ENCODE measurements around the gene BHLHE23.

DNA sequence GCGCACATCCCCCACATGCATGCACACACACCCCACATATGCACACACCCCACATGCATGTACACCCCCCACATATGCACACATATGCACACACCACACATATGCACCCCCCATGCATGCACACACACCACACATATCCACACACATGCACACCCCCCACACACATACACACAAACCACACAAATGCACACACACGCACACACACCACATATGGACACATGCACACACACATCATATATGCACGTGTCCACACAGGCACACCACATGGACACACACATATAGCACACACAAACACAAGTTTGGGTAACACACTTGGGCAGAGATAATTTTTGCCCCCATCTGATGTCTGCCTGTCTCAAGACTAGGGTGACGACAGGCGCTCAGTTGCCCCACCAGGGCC is 8.3 kb downstream of the BHLHE23 start:
- TF ChIP-seq, protein P1, sequence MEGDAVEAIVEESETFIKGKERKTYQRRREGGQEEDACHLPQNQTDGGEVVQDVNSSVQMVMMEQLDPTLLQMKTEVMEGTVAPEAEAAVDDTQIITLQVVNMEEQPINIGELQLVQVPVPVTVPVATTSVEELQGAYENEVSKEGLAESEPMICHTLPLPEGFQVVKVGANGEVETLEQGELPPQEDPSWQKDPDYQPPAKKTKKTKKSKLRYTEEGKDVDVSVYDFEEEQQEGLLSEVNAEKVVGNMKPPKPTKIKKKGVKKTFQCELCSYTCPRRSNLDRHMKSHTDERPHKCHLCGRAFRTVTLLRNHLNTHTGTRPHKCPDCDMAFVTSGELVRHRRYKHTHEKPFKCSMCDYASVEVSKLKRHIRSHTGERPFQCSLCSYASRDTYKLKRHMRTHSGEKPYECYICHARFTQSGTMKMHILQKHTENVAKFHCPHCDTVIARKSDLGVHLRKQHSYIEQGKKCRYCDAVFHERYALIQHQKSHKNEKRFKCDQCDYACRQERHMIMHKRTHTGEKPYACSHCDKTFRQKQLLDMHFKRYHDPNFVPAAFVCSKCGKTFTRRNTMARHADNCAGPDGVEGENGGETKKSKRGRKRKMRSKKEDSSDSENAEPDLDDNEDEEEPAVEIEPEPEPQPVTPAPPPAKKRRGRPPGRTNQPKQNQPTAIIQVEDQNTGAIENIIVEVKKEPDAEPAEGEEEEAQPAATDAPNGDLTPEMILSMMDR (conservative IDR thresholded peaks at IDR 0.05): no peak
- no peak for TF ChIP-seq EZH2 (IDR thresholded peaks at IDR 0.05; ENCODE audit: low read depth)

All from PC-9 (cell line).